ENCODE results near the gene IL15RA.
"Not testable (repeated sequence)": the region's sequence is repeated elsewhere in the genome, so short reads cannot be mapped to it uniquely, and the experiment has no call there.

- not testable (repeated sequence) for TF ChIP-seq CTCF, POLR2A, EP300 (IDR thresholded peaks at IDR 0.05)
Measured at GRCh38 chr10:5908676-5909075, 68.7 kb downstream of the IL15RA start.
